CD14-positive monocyte (primary cell): Measurements from ENCODE around the gene PLBD2. TPM values are rescaled to one million over a fixed set of nuclear protein-coding genes. Genes with fewer than 3 reads are reported as not detected.

Source experiments
- DNase-seq, 3 donors: peaks; one replicate each; pipeline ENCODE4 v3.0.0-alpha.2; 2011 to 2022
- H2AFZ ChIP-seq: 2 replicates; pipeline ENCODE4 v1.6.0; 2012; ENCODE audit warnings: mild to moderate bottlenecking, low read depth, low read length, inconsistent platforms; ENCODE audit not compliant: insufficient read depth, poor library complexity, severe bottlenecking
- H3K27ac ChIP-seq, 2 donors: 1 replicate in 1 of 2; 2 replicates in 1 of 2; pipeline ENCODE4 v1.5.1; 2012 to 2013; ENCODE audit warnings: low read length in 2 of 2, control low read depth in 1 of 2, inconsistent platforms in 1 of 2, low read depth in 1 of 2, mild to moderate bottlenecking in 1 of 2
- H3K27me3 ChIP-seq, 2 donors: one replicate each; pipeline versions ENCODE4 v1.6.0 to v1.6.1; 2011 to 2013; ENCODE audit warnings: low read length in 2 of 2; ENCODE audit not compliant: control insufficient read depth in 2 of 2, insufficient read depth in 2 of 2
- H3K36me3 ChIP-seq, 2 donors: replicated peaks in 1 of 2; 1 replicate in 1 of 2; 2 replicates in 1 of 2; pipeline versions ENCODE4 v1.5.1 to v1.6.1; 2012 to 2013; ENCODE audit warnings: low read length in 2 of 2, control low read depth in 1 of 2, inconsistent platforms in 1 of 2, mild to moderate bottlenecking in 1 of 2; ENCODE audit not compliant: insufficient read depth in 2 of 2, control insufficient read depth in 1 of 2
- H3K4me1 ChIP-seq, 2 donors: 1 replicate in 1 of 2; 2 replicates in 1 of 2; pipeline versions ENCODE4 v1.5.1 to v1.6.1; 2012 to 2013; ENCODE audit warnings: low read length in 2 of 2, control low read depth in 1 of 2, inconsistent platforms in 1 of 2, mild to moderate bottlenecking in 1 of 2, moderate library complexity in 1 of 2; ENCODE audit not compliant: insufficient read depth in 2 of 2, control insufficient read depth in 1 of 2
- H3K4me2 ChIP-seq: replicated peaks from 2 replicates; pipeline ENCODE3; 2012; ENCODE audit warnings: low read length, moderate library complexity, mild to moderate bottlenecking; ENCODE audit not compliant: poor library complexity, severe bottlenecking; ENCODE audit errors: extremely low read depth
- H3K4me3 ChIP-seq, 3 experiments: fragments of 200-600 bp in 1 of 3; sonication (generic) in 1 of 3; replicated peaks in 1 of 3; 1 replicate in 2 of 3; 2 replicates in 1 of 3; pipeline ENCODE4 v1.5.1; 2011 to 2013; ENCODE audit warnings: low read length in 3 of 3, mild to moderate bottlenecking in 3 of 3, control low read depth in 2 of 3, low read depth in 2 of 3, inconsistent platforms in 1 of 3, moderate library complexity in 1 of 3
- H3K79me2 ChIP-seq: 2 replicates; pipeline ENCODE4 v1.6.0; 2012; ENCODE audit warnings: mild to moderate bottlenecking, control low read depth, inconsistent platforms, low read length, moderate library complexity; ENCODE audit not compliant: insufficient read depth
- H3K9ac ChIP-seq: 2 replicates; pipeline ENCODE4 v1.6.0; 2017; ENCODE audit warnings: low read length, mild to moderate bottlenecking; ENCODE audit not compliant: insufficient read depth, poor library complexity, severe bottlenecking
- H3K9me3 ChIP-seq, 2 donors: replicated peaks in 1 of 2; 1 replicate in 1 of 2; 2 replicates in 1 of 2; pipeline versions ENCODE4 v1.5.1 to v1.6.1; 2012 to 2013; ENCODE audit warnings: low read length in 2 of 2, control low read depth in 1 of 2; ENCODE audit not compliant: control insufficient read depth in 1 of 2, insufficient read depth in 1 of 2
- H4K20me1 ChIP-seq: 2 replicates; pipeline ENCODE4 v1.6.0; 2012; ENCODE audit warnings: mild to moderate bottlenecking, low read length, control low read depth, moderate library complexity; ENCODE audit not compliant: insufficient read depth
- H3K27ac Mint-ChIP-seq, 7 donors: one replicate each; pipeline ENCODE4 v1.8.0; 2020; ENCODE audit warnings: mild to moderate bottlenecking in 7 of 7, mixed read lengths in 7 of 7, moderate library complexity in 6 of 7, inconsistent platforms in 2 of 7
- H3K27me3 Mint-ChIP-seq, 3 donors: one replicate each; pipeline ENCODE4 v1.8.0; 2021 to 2022; ENCODE audit warnings: low read depth in 3 of 3, mild to moderate bottlenecking in 3 of 3, mixed read lengths in 3 of 3, moderate library complexity in 3 of 3, inconsistent platforms in 1 of 3
- H3K36me3 Mint-ChIP-seq, 2 donors: one replicate each; pipeline ENCODE4 v1.8.0; 2020; ENCODE audit warnings: mixed read lengths in 2 of 2, inconsistent platforms in 1 of 2, mild to moderate bottlenecking in 1 of 2
- H3K4me1 Mint-ChIP-seq: one replicate; pipeline ENCODE4 v1.8.0; 2020; ENCODE audit warnings: mild to moderate bottlenecking, mixed read lengths
- H3K4me3 Mint-ChIP-seq, 2 donors: one replicate each; pipeline ENCODE4 v1.8.0; 2020; ENCODE audit warnings: mild to moderate bottlenecking in 2 of 2, mixed read lengths in 2 of 2, moderate library complexity in 1 of 2
- H3K9me3 Mint-ChIP-seq, 7 donors: one replicate each; pipeline ENCODE4 v1.8.0; 2020 to 2022; ENCODE audit warnings: mixed read lengths in 7 of 7, mild to moderate bottlenecking in 6 of 7, moderate library complexity in 6 of 7, inconsistent platforms in 2 of 7
- CTCF ChIP-seq: fragments of 200-600 bp; IDR thresholded peaks from one replicate; pipeline ENCODE4 v1.8.0; 2022; ENCODE audit warnings: antibody characterized with exemption, mild to moderate bottlenecking
- WGBS: methylation state at CpG from one replicate; pipeline ENCODE4 v1.1.5; 2013; ENCODE audit warnings: missing lambda C conversion rate; ENCODE audit not compliant: insufficient coverage; 5-methylcytosine and 5-hydroxymethylcytosine counted together
- intact Hi-C, 2 donors: fragments of 100-400 bp; cut with micrococcal nuclease; formaldehyde crosslinking; loops; one replicate each; pipeline versions ENCODE4 v1.15.0 to v1.15.1; 2023
- polyA plus RNA-seq, 3 donors: library from polyadenylated mRNA; depleted of rRNA in 1 of 3; unstranded in 2 of 3; stranded (reverse) in 1 of 3; fragments of 300-500 nt in 2 of 3; fragments of >200 nt in 1 of 3; fragmentation: Illumina TruSeq in 2 of 3; gene quantifications; 1 replicate in 2 of 3; 2 replicates in 1 of 3; pipeline ENCODE4 v1.2.3, GENCODE V29; 2012 to 2021

Gene PLBD2
- polyA plus RNA-seq, 3 donors, result 8.5 to 12.4 (median 8.8) TPM

GRCh38 chr12:113439301-113439597 lies 80.9 kb downstream of the PLBD2 start:
- Mint-ChIP-seq H3K36me3 (no peaks in the 10 kb centered on the region), H3K9me3 (no peaks in the 10 kb centered on the region), H3K27ac (no peak overlapping the region), H3K4me3 (no peak overlapping the region), H3K27me3 (peaks cover 2 to 7% (median 7%) of the 10 kb centered on the region in 3 donors), H3K4me1 (no peaks in the 10 kb centered on the region)
- Histone ChIP-seq H3K9ac (no peak overlapping the region), H3K36me3 (no peaks in the 10 kb centered on the region), H3K4me3 (no peak overlapping the region), H3K4me1 (no peaks in the 10 kb centered on the region), H3K27me3 (no peaks in the 10 kb centered on the region), H2AFZ (no peak overlapping the region), H3K79me2 (no peaks in the 10 kb centered on the region), H3K27ac (no peak overlapping the region), H4K20me1 (no peaks in the 10 kb centered on the region), H3K9me3 (no peaks in the 10 kb centered on the region), H3K4me2 (no peak overlapping the region)
- intact Hi-C loops, result no loop called here
- DNase-seq, result no peak
- WGBS, result 69% methylated on average over 2 of the region's 4 CpGs
- no peak for TF ChIP-seq CTCF

GRCh38 chr12:113439606-113440030 lies 81.2 kb downstream of the PLBD2 start:
- peak in 1 of 3 donors; percentile 11 for DNase-seq
- Histone ChIP-seq H3K36me3 (no peaks in the 10 kb centered on the region), H4K20me1 (no peaks in the 10 kb centered on the region)

More at GRCh38 chr12:113439606-113440030, 81.2 kb downstream of the PLBD2 start:
- no peaks in the 10 kb centered on the region for H3K4me1 ChIP-seq
- peak overlapping the region in 1 of 2 donors; percentile 41 for H3K4me3 Mint-ChIP-seq
- intact Hi-C loops, result no loop called here
- no peak overlapping the region for H3K27ac ChIP-seq
- no peak overlapping the region for H3K4me2 ChIP-seq
- H3K9me3 ChIP-seq, result no peaks in the 10 kb centered on the region
- no peak overlapping the region for H3K4me3 ChIP-seq
- peaks cover 2 to 7% (median 7%) of the 10 kb centered on the region in 3 donors for H3K27me3 Mint-ChIP-seq
- 43% methylated on average over 8 of the region's 8 CpGs for WGBS
- H2AFZ ChIP-seq, result no peak overlapping the region
- H3K9me3 Mint-ChIP-seq, result no peaks in the 10 kb centered on the region
- no peaks in the 10 kb centered on the region for H3K27me3 ChIP-seq
- H3K36me3 Mint-ChIP-seq, result no peaks in the 10 kb centered on the region
- H3K9ac ChIP-seq, result no peak overlapping the region
- no peak overlapping the region for H3K27ac Mint-ChIP-seq
- TF ChIP-seq CTCF, result peak; percentile 79
- no peaks in the 10 kb centered on the region for H3K4me1 Mint-ChIP-seq
- H3K79me2 ChIP-seq, result no peaks in the 10 kb centered on the region
